GM19467 (cell line): Measurements from ENCODE around the gene TNFRSF8.
A peak's percentile ranks its signal among the peaks of the same experiment; 100 is the strongest.

Experiments used
- ATAC-seq: cut with Tn5 transposase; IDR thresholded peaks from one replicate; pipeline ENCODE4 v1.9.1; 2021; ENCODE audit warnings: mild to moderate bottlenecking, moderate library complexity; ENCODE audit not compliant: unreplicated experiment

TNFRSF8 gene

DNA sequence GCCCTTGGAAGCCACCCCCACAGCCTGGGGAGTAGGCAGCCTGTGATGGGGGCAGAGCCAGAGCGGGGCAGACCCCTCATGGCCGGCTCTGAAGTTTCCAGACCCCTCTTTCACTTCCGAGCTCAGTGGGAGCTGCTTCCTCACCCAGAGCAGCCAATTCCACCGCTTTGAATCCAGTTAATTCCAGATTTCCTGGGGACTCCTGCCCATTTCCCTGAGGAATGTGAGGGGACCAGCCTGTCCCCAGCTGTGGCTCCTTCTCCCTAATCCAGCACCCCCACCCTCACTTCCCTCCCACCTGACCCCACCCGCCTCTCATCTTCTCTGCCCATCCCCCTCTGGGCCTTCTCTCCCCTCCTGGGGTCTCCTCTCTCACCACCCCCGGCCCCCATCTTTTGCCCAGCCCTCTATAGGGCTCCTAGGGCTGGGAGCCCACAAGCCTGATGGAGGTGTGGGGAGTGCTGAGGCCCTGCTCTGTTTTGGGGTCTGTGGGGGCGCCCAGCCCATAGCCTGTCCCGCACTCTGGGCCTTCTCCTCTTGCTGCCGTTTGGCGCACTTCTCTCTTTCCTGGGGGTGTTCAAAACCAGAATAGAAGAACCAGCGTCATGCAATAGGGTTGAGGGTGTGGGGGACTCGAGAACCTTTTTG lies 77.5 kb downstream of the TNFRSF8 start:
- no peak for ATAC-seq

DNA sequence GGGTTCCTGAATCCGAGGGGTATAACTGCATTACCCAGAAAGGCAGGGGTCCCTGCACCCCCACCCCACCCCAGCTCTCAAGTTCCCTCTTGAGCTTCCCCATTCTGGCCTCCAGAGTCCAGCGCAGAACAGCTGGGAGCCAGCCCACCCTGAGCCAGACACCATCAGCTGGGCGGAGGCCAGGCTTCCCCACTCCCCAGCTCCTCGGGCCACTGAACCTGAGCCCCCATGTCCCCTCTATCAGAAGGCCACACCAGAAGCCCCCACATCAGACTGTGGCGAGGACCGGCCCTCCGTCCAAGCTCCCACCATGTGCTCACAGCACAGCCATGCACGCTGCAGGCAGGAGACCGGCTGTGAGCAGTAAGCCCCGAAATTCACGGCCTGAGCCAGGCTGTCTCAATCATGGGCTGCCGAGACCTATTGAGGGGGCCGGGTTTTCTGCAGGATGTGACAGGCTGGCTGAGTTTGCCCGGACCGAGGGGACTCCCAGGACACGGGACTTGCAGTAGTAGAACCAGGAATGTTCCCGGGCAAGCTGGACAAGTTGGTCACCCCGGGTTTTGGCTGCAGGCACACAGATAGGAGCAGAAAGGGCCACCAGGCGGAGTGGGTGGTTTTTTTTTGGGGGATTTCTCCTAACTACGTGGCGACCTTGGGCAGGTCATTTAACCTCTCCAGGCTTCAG lies 78.2 kb downstream of the TNFRSF8 start:
- no peak for ATAC-seq

DNA sequence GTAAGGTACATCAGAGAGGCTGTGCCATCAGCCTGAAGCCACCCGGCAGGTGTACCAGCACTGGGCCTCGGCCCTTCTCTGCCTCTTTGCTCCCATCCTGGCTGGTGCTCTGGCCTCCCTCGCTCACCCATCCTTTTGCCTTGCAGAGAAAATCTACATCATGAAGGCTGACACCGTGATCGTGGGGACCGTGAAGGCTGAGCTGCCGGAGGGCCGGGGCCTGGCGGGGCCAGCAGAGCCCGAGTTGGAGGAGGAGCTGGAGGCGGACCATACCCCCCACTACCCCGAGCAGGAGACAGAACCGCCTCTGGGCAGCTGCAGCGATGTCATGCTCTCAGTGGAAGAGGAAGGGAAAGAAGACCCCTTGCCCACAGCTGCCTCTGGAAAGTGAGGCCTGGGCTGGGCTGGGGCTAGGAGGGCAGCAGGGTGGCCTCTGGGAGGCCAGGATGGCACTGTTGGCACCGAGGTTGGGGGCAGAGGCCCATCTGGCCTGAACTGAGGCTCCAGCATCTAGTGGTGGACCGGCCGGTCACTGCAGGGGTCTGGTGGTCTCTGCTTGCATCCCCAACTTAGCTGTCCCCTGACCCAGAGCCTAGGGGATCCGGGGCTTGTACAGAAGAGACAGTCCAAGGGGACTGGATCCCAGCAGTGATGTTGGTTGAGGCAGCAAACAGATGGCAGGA lies 79.2 kb downstream of the TNFRSF8 start:
- no peak for ATAC-seq

DNA sequence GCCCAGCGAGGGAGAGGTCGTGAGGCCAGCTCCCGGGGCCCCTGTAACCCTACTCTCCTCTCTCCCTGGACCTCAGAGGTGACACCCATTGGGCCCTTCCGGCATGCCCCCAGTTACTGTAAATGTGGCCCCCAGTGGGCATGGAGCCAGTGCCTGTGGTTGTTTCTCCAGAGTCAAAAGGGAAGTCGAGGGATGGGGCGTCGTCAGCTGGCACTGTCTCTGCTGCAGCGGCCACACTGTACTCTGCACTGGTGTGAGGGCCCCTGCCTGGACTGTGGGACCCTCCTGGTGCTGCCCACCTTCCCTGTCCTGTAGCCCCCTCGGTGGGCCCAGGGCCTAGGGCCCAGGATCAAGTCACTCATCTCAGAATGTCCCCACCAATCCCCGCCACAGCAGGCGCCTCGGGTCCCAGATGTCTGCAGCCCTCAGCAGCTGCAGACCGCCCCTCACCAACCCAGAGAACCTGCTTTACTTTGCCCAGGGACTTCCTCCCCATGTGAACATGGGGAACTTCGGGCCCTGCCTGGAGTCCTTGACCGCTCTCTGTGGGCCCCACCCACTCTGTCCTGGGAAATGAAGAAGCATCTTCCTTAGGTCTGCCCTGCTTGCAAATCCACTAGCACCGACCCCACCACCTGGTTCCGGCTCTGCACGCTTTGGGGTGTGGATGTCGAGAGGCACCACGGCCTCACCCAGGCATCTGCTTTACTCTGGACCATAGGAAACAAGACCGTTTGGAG lies 80.0 kb downstream of the TNFRSF8 start:
- no peak for ATAC-seq

DNA sequence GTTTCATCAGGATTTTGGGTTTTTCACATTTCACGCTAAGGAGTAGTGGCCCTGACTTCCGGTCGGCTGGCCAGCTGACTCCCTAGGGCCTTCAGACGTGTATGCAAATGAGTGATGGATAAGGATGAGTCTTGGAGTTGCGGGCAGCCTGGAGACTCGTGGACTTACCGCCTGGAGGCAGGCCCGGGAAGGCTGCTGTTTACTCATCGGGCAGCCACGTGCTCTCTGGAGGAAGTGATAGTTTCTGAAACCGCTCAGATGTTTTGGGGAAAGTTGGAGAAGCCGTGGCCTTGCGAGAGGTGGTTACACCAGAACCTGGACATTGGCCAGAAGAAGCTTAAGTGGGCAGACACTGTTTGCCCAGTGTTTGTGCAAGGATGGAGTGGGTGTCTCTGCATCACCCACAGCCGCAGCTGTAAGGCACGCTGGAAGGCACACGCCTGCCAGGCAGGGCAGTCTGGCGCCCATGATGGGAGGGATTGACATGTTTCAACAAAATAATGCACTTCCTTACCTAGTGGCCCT lies 80.6 kb downstream of the TNFRSF8 start:
- no peak for ATAC-seq

DNA sequence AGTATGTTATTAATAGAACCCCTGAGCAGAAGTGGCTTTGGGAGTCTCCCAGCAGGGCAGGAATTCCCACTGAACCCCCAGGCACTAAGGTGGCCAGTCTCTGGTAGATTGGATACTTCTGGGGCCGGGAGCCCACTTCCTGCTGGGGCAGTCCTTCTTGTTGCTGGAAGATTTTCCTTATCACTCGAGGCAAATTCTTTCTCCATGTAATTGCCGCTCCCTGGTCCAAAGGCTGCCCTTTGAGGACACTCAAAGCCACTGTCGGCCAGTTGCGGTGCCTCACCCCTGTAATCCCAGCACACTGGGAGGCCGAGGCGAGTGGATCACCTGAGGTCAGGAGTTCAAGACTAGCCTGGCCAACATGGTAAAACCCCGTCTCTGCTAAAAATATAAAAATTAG lies 81.1 kb downstream of the TNFRSF8 start:
- ATAC-seq = no peak

DNA sequence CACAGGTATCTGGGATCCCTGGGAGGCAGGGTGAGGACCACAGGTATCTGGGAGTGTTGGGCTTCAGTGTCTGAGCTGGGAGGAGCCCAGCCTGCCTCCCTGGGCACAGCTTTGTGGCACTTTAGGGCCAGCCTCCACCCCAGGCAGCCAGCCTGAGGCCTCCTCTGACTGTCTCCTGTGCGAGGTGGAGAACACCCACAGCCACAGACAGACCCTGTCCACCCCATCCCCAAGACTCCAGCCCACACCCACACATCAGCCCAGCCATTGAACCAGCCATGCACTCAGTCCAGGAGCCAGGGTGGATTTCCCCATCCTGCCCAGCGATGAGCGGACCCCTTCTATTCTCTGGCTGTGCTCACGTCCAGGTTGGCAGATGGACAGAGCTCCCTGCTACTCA lies 81.9 kb downstream of the TNFRSF8 start:
- no peak for ATAC-seq

DNA sequence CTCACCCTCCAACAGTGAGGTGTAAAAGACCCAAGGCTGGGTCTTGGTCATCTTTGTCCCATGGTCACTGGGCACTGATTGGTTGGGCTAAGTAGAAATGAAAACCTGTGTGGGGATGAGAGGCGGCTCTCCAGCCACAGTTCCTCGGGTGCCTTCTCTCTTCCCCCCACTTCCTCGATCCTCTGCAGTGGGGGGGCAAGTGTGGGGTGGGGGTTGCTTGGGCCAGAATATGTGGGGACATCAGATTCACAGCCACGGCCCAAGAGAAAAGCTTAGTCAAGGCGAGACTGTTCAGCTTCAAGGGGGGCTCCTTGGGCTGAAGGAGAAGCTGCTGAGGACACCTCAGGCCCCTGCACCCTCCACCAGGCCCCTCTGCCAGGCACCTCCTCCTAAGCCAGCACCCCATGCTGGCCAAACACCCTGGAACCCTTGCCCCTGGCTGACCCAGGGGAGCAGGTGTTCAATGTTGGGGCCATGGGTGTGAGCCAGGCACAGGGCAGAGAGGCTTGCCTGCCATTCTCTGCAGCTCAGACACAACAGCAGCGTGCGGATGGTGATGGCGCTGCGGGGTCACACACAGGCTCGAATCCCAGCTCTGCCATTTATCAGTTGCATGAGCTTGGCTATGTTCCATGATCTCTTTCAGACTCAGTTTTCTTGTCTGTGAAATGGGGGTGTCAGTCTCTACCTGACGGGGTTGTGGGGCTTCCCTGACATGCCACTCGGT lies 82.7 kb downstream of the TNFRSF8 start:
- ATAC-seq = no peak

DNA sequence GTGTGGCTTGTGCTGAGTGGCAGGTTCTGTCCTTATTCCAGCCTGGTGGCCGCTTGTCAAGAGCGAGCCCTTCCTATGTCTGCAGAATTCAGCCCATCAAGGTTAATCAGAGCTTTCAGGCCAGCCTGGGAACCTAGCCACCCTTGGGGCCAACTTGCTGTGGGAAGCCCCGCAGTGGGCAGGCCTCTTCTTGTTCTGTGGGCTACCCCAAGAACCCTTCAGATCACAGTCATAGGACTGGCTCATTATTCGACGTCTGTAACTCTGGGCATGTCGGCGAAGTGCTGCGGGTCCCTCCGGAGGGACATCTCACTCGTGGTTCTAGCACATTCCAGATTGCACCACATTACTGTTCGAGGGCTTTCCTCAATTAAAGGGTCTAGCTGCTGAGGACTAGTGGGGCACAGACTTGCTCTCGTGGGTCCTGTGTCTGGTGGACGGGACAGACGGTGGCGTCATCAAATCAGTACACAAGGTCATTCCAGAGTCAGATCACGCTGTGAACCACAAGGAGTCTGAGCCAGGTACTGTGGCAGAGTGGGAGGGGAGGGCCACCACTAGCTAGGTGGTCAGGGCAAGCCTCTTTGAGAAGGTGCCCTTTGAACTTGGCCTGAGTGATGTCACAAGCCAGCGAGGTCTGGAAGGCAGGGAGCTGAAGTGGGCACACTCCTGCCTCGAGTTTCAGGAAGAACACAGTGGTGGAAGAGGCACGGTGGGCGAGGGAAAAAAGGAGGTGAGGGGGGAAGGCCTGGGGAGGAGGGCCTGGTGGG lies 83.4 kb downstream of the TNFRSF8 start:
- no peak for ATAC-seq

DNA sequence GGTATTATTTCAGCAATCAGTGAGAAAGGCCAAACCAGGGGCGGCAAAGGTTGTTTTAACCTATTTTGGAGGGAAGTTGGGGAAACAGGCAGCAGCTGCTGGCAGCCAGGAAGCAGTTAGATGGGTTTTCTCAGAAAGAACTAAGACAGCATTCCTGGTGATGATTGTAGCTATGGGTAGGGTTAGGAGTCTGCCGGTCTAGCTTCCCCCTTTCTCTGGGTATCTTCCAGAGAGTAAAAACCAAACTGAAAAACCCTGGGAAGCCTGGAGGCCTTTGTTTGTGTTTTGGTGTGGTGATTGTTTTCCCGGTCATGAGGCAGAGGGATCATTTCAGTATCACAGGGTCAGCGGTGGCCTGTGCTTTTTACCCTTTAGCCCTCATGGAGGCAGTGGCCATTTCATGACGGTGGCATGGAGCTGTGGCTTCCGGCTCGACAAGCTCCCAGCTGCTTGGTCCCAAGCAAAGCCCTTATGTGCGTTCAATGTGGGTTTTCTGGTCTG lies 84.1 kb downstream of the TNFRSF8 start:
- ATAC-seq = no peak

DNA sequence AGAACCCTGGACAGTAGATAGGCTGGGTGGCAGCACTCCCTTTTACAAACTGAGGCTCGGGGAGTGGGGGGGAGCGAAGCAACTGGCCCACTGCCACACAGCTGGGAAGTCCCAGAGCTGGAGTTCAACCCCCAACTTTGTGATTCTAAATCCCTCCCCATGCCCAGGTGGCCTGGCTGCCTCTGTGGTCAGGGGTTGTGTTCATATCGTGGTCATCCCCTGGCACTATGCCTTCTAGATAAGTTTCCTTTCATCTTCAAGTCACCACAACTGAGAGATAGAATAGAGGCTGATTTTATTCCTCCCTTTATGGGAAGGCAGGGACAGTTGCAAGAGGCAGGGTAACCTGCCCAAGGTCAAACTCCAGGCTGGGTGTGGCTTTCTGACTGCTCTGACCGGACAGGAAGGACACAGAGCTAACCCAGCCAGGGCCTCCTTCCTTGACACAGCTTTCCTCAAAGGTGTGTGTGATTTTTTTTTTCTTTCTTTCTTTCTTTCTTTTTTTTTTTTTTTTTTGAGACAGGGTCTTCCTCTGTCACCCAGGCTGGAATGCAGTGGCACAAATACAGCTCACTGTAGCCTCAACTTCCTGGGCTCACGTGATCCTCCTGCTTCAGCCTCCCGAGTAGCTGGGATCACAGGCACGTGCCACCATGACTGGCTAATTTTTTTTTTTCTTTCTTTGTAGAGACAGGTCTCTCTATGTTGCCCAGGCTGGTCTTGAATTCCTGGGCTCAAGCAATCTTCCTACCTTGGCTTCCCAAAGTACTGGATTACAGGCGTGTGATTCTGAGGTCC lies 85.3 kb downstream of the TNFRSF8 start:
- no peak for ATAC-seq

DNA sequence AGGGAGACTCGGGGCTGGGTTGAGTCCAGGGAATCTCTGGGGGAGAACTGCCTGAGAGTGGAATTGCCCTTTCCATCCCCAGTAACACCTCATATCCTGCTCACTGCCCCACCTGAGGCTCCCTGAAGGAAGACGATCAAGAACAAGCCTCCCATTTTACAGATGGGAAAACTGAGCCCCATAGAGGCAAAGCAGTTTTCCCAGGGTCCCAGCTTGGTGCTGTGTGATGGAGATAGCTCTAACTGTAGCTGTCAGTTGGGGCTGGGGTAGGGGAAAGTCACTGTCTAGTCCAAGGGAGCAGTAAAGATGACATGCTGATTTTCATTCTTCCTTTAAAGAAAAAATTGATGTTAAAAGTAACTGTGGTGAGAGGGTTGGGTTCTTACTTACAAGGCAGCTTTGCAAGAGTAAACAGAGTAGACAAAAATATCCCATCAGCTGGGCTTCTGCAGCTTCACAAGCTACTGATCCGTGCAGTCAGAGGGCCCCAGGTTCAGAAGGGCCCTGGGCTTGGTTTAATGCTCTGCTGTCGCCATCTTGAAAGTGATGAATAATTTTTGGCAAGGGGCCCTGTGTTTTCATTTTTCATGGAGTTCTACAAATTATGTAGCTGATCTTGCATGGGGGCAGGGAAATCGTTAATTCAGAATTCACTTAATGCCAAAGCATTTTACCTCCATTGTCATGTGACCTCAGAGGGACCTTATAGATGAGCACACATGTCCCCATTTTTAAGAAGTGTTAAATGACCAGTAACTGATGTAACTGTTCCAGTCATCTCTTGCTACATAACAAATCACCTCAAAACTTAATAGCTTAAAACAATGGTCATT lies 86.1 kb downstream of the TNFRSF8 start:
- ATAC-seq = no peak

DNA sequence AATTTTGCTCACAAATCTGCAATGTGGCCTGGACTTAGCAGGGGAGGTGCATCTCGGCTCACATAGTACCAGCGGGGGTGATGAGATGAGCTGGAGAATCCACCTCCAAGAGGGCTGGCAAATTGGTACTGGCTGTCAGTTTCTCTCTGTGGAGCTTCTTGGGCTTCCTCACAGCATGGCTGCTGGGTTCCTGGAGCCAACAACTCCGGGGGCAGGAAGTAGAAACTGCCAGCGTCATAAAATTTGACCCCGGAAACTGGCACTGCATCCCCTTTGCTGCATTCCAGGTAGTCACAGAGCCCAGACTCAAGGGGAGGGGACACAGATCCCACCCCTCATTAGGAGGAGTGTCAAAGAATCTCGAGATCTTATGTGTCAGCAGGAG lies 86.7 kb downstream of the TNFRSF8 start:
- no peak for ATAC-seq

DNA sequence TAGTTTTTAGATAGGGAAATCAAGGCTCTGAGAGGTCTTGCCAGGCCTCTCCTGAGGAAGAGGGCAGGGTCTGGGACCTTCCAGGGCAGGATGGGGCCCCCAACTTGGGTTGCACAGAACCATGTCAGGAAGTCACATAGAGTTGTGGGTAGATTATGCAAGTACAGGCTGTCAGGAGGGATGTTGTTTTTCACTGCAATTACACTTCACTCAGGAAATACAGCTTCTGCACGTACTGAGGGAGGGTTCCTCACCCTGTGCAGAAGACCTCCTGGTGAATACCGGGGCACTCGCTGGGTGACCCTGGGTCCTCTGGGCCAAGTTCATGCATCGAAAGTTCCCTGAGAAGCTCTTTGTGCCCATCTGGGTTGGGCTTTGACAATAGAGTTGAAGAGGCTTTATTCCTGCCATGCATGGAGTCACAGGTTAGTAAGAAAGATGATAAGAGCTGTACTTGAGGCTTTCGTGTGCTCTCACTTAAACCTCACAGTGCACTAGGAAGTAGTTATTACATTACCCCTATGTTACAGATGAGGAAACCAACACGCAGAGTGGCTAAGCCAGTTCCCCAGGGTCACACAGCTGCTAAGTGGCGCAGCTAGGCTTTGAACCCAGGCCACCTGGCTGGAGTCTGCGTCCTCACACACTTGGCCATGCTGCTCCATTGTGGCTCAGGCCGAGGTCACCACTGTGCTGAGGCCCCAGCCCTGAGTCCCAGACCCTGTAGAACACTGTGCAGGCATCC lies 87.5 kb downstream of the TNFRSF8 start:
- no peak for ATAC-seq

DNA sequence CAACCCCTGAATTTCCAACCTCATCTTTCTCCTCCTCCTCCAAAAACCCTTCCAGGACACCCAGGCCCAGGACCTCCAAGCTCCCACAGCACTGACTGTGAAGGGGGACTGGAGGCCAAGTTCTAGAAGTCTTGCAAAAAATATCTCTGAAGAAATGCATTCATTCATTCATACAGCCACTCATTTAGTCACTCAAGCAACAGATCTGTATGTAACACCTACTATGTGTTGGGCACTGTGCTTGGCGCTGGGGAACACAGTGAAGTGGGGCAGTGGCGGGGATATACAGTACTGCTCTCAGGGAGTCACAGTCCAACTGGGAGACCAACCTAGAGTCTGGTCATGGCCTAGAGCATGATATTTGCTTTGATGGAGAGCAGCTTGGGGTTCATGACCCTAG lies 88.4 kb downstream of the TNFRSF8 start:
- no peak for ATAC-seq

DNA sequence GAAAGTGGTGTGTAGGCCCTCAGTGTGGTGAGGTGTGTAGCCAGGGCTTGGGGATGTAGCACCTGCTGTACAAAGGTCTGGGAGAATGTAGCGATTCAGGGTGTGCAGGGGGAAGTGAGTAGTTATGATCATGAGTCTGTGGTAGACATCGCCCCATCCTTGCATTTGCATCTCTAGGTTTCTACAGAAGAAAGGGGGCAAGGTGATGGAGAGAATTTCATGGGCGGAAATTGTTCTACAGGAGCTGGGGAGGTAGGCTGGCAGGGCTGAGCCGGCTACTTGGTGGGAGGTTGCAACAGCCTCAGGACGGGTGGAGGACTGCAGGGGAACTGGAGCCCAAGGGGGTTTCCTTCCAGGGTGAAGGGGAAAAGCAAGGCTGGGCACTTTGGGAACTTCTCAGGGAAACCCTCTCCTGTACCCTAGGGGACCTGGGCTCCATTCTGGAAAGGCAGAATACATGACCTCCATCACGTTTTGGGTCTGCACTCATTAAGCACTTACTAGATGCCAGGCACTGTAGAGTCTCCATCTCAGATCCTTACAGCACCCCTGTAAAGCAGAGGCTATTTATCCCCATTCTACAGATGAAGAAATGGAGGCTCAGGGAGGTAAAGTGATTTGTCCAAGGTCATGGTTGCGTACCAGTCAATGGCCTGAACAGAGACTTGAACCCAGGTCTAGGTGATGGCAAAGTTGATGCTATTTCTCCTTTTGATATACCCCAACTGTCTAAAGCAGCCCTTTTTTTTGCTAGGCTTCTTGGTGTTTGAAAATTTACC lies 89.2 kb downstream of the TNFRSF8 start:
- peak; percentile 57 for ATAC-seq
